ENCODE data around the gene WWC1.

The WWC1 gene

GRCh38 chr5:168365581-168366081 lies 74.2 kb downstream of the WWC1 start:
- DNase-seq: no peak

GRCh38 chr5:168366116-168366515 lies 74.7 kb downstream of the WWC1 start:
- no peak for DNase-seq

- DNase-seq: no peak
These were observed 77.4 kb downstream of the WWC1 start for GRCh38 chr5:168368854-168369253.

- no peak for DNase-seq
These were observed 79.4 kb downstream of the WWC1 start for GRCh38 chr5:168370831-168371230.

GRCh38 chr5:168372356-168372946 lies 81.0 kb downstream of the WWC1 start:
- DNase-seq: no peak

- DNase-seq: no peak
These were observed 83.1 kb downstream of the WWC1 start for GRCh38 chr5:168374532-168374931.

DNA sequence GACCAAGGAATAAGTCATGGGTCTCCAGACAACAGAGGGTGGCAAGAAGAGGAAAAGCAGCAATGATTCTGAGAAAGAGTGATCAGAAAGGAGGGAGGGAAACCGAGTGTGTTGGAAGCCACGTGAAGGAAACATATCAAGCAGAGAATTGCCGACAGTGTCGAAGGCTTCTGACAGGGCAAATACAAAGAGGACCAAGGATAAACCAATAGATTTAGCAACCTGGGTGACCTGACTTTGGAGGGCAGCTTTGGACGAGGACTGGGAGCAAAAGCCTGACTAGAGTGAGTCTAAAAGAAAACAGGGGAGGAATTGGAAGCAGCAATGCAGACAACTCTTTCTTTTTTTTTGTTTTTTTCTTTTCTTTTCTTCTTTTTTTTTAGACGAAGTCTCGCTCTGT lies 83.8 kb downstream of the WWC1 start:
- DNase-seq: no peak

DNA sequence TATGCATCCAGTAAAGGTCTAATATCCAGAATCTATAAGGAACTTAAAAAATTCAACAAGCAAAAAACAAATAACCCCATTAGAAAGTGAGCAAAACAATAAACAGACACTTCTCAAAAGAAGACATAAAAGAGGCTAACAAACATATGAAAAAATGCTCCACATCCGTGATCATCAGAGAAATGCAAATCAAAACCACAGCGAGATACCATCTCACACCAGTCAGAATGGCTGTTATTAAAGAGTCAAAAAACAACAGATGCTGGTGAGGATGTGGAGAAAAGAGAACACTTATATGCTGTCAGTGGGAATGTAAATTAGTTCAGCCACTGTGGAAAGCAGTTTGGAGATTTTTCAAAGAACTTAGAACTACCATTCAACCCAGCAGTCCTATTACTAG lies 86.1 kb downstream of the WWC1 start:
- no peak for DNase-seq

DNA sequence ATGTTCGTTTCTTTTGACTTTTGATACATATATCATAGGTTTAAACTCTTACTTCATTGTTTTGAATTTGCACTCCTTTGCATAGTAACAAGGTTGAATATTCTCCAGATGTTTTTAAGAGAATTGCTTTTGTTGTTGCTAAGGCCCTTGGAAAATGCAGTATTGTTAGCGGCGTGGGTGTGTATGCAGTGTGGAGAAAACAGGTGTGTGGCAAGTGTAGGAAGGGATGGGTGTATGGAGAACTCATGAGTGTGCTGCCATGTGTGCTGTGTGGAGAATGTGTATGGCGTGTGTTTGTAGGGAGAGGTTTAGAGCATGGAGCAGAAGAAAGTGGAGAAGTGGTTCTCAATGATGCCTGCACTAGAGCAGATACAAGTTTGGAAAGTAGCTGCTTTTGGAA lies 87.3 kb downstream of the WWC1 start:
- no peak for DNase-seq

DNA sequence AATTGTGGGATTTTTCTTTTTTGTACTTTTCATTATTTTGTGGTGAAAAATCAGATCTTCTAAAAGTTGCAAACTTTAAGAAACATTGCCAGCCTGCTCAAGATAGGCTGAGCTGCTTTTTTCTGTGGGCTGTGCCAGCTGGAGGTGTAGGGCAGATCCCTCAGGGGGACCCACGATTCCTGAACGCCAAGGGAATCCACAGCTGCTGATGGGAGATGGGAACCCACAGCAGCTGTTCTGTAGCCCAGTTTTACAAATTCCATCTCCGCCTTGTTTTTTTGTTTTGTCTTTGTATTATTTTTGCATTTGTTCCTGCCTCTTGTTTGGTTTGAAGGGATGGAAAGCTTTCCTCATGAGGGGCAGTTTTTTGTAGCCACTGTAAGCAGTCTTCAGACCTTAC lies 91.0 kb downstream of the WWC1 start:
- no peak for DNase-seq

DNA sequence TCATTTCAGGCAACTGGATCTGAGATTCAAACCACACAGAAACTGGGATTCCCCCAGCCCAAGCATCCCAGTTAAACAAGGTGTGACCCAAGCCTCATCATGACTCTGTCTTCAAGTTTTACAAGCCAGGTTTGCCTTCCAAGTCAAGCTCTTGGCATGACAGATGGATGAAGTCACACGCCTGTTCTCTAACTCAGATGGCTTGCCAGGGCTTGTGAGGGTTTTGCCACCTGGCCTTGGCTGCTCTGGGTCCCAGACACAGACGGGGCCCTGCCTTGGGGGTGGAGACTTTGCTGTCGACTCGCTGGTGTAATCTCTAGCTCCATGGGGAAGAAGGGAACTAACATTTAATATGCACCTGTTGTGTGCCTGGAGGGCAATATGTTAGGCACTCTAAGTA lies 99.0 kb downstream of the WWC1 start:
- DNase-seq: no peak

DNA sequence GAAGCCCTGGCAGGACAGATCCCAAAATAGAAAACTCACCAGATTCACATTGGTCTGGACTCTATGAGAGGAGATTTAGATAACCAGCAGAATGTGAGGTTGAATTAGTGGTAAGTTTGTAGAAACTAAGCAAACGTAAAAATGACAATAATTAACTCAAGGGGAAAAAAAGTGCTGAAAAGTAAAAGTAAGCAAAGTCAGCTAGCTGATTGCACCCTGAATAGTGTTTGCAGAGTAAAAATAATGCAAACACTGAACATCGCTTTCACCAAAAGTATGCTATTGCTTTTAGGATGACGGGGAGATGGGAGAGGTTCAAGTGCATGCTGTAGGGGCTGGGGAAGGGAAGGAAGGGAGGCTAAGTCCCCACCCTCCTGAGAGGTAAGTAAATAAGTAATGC lies 102.3 kb downstream of the WWC1 start:
- DNase-seq: no peak

- DNase-seq: no peak
These were observed 109.2 kb downstream of the WWC1 start for GRCh38 chr5:168400429-168401220.

DNA sequence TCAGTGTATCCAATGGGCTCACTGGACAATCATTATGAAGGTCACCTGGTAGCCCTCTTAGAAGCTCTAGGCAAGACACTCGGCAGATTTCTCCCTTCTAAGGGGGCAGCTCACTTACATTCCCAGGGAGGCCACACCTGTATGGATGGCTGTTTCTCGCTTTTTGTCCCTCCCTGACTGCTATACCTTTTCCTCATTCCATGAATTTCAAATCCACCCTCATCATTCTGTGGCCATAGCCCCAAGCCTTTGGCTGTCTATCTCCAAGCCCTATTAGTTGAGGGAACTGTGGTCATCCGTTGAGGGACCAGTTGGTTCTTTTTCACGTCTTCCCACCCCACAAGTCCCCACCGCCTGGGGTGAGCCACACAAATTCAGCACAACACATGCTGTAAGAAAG lies 109.8 kb downstream of the WWC1 start:
- no peak for DNase-seq

DNA sequence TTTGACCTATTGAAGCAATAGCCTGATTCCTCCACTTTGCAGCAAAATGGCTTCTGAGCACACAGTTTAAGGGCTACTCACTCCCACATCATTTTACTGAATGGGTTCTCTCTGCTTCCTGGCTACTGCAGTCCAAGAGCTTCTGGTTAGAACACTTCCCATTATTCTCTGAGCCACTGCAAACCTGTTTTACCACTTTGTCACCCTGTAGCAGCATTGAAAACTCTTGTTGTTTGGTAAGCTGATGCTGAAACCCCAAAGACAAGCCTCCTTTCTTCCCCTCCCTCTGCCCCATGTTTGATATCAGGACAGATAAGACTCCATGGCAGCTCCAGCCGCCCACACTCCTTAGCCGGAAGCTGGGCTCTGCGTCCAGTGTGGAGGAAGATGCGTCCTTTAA lies 110.4 kb downstream of the WWC1 start:
- DNase-seq: no peak

DNA sequence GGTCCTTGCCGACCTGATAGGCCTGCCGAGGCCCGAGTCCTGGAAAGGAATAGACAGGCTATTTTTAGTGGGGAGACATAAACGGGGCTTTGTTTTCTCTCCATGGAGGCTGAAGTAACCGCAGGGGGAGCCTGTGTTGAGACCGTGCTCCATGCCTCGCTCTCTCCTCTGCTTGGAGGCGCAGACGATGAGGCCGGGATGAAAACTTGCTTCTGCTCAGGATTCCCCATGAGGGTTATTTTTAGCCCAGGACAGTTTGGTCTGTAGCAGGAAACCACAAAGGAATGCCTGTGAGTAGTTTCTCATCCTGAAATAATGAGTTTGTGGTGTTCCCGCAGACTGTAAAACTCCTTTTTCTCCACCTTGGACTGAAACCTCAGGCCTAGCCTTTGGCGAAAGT lies 112.9 kb downstream of the WWC1 start:
- no peak for DNase-seq

DNA sequence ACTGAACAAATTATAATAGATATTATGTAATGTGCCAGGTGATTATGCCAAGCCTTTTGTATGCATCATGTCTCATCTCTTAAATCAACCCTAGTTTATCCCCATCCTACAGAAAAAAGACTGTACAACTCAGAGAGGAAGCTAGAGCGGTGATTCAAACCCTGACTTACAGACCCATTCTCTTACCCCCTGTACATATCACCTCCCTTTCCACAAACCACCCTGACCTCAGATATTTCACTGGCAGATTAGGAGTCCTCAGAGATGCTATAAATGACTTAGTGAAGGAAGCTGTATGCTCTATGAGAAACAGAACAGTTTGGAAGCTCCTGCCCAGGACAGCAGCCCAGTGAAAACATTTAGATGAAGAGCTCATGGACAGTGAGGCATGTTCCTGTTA lies 115.8 kb downstream of the WWC1 start:
- no peak for DNase-seq

GRCh38 chr5:168408561-168409305 lies 117.3 kb downstream of the WWC1 start:
- no peak for DNase-seq

GRCh38 chr5:168409591-168410458 lies 118.4 kb downstream of the WWC1 start:
- peak; percentile 38 for DNase-seq

DNA sequence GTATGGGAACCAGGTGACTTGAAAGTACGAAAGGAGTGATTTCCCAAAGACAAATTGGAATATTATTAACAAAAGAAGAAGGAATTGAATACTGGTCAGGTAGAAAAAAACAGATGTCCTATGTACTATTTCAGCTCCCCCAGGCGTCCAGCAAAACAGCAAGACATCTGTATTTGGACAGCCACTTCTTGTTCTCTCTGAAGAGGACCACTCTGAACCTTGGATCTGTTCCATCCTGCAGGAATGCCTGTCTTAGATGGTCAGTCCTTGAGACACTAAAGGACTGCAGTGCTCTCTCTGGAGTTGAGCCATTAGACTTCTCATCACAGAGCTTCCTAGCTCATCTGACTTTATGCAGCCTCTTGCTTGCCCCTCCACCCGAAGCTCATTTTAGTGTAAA lies 120.4 kb downstream of the WWC1 start:
- no peak for DNase-seq

GRCh38 chr5:168413062-168413461 lies 121.6 kb downstream of the WWC1 start:
- DNase-seq: no peak

DNA sequence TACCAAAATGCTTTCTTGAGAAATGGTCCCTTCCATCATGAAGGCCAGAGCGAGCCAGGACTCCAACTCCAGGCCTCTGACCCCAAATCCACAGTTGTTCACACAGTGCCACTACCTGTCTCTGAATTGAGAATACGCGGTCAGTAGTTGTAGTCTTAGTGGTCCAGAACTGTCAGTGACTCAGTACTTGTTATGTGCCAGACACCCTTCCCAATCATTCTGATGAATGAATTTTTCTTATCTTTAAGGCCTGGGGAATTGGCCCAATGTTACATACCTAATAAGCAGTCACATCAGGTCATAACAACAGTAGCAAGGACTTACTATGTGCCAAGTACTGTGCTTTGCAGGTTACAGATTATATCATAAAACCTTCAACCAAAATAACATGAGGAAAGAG lies 122.2 kb downstream of the WWC1 start:
- no peak for DNase-seq

DNA sequence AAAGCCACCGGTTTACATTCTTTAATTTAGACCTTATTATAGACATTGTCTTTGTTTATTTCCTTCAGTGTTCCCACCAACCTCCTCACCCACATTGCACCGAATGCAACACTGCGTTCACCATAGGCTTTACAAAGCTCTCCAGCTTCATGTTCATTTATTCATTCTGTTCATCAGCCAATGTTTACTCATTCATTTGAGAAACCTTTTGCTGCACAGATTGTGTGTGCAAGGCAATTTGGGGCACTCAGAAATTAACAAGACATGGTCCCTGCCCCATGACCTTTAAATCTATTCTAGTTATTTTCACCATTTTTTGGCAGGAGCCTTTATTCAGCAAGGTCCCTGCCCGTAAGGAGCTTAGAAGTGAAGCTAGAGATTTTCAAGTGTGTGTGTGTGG lies 124.0 kb downstream of the WWC1 start:
- DNase-seq: no peak

Data from stimulated activated CD4-positive, alpha-beta T cell treated with anti-CD3 and anti-CD28 coated beads, Interleukin-1b, Interleukin-23, amount 100 ng/mL, for 48 hours (primary cell).